Activated T-helper 9 cell treated with anti-CD3 and anti-CD28 coated beads, Interleukin-2, amount 50 U/mL, for 16 hours (primary cell): ENCODE measurements around the gene PRDM4.
A peak's percentile ranks its signal among the peaks of the same experiment; 100 is the strongest.

ENCODE experiments used
- DNase-seq: peaks from one replicate; pipeline ENCODE4 v3.0.0-alpha.2; 2020; ENCODE audit warnings: low read depth

Gene PRDM4, protein sequence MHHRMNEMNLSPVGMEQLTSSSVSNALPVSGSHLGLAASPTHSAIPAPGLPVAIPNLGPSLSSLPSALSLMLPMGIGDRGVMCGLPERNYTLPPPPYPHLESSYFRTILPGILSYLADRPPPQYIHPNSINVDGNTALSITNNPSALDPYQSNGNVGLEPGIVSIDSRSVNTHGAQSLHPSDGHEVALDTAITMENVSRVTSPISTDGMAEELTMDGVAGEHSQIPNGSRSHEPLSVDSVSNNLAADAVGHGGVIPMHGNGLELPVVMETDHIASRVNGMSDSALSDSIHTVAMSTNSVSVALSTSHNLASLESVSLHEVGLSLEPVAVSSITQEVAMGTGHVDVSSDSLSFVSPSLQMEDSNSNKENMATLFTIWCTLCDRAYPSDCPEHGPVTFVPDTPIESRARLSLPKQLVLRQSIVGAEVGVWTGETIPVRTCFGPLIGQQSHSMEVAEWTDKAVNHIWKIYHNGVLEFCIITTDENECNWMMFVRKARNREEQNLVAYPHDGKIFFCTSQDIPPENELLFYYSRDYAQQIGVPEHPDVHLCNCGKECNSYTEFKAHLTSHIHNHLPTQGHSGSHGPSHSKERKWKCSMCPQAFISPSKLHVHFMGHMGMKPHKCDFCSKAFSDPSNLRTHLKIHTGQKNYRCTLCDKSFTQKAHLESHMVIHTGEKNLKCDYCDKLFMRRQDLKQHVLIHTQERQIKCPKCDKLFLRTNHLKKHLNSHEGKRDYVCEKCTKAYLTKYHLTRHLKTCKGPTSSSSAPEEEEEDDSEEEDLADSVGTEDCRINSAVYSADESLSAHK

DNA sequence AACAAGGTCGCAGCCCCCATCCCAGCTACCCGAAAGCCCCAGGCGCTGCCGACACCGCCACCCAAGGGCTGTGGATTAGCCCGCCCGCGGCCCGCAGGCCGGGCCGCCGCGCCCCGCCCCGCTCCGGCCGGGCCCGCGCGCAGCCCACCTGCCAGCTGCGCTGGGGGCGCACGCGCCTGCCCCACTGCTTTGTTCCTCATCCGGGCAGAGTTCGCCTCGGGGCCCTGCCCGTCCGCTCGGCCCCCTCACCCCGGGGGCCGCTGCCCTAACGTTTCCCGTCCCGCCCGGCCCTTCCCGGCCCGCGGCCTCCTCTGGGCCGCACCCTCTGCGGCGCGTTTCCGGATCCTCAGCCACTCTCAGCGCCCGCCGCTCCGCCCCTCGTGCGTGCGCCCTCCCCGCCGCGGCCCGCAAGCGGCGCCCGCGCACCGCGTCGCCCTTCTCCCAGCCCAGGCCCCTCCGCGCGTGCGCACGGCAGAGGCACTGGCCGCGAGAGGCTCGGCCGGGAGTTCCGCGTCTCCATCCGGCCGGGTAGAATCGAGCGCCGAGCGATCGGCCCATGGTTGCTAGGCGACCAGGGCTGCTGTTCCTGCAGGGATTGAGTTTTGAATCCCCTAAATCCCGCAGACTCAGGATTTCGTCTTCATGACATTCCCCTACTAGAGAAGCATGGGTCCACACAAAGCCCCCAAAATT, at the start of gene PRDM4:
Gene PRDM4 (minus strand): TSS at position 329 of the 693 bp plus-strand sequence. CDS start 622 bp downstream, outside the sequence.
- peak; percentile 89 for DNase-seq

GRCh38 chr12:107807471-107808150, 46.7 kb upstream of the PRDM4 start:
- DNase-seq, result no peak

- DNase-seq, result no peak
These were observed 44.7 kb upstream of the PRDM4 start for GRCh38 chr12:107805488-107806180.

- no peak for DNase-seq
These were observed 42.2 kb upstream of the PRDM4 start for GRCh38 chr12:107803092-107803491.

DNA sequence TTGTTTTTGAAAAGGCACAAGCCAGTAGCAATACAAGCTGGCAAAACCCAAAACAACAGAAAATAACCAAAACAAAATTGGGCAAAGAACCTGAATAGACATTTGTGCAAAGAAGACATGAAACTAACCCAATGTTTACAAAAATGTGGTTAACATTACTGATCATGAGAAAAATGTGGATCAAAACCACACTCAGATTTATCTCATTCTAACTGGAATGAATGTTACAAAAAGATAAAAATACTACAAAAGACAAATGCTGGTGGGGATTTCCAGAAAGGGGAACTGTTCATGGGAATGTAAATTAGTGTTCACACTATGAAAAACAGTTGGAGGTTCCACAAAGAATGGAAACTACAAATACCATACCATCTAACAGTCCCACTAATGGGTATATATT, 40.2 kb upstream of the PRDM4 start:
- no peak for DNase-seq

DNA sequence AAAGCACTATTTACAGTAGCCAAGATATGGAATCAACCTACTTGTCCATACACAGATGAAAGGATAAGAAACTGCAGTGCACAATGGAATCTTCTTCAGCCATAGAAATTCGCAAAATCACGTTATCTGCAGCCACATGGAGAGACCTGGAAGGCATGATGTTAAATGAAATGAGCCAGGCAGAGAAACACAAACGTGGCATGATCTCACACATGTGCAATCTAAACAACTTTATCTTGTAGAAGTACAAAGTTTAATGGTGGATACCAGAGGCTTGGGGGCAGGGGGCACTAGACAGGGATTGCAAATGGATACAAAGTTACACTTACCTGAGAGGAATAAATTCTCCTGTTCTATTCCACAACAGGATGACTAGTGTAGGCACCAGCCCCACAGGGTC, 37.6 kb upstream of the PRDM4 start:
- DNase-seq, result no peak

GRCh38 chr12:107794451-107794850, 33.5 kb upstream of the PRDM4 start:
- DNase-seq, result no peak

- DNase-seq, result no peak
These were observed 30.6 kb upstream of the PRDM4 start for GRCh38 chr12:107791465-107792089.

DNA sequence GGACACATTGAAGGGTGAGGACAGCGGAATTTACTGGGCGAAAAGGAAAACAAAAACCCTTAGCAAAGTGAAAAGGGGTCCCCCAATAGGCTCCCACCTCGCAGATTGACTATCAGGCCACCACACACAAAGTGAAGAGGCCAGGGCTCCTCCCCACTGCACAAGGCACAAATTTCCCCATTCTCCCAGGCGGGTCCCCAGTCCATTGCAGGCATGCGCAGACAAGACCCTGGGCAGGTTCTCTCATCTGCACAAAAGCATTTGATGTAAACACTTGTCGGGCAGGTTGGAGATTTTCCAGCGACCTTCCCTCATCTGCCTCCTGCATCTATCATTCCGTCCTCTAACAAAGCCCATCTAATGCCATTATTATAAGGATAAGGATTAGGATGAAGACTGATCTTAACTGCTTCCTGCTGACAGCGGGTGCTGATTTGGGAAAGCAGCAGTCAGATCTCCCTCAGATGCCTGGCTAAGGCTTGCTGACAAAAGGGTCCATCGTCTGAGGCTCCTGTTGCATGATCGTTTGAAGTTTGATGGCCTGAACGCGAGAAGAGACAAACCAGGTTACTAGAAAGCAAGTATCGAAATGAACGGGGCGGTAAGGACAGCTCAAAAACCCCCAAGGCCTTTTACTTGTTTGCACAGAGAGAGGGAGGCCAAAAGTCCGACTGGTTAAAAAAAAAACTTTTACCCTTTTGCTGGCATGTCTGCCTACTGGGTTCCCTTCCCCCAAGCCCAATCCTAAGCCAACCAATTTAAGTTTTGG, 27.9 kb upstream of the PRDM4 start:
- DNase-seq, result no peak

DNA sequence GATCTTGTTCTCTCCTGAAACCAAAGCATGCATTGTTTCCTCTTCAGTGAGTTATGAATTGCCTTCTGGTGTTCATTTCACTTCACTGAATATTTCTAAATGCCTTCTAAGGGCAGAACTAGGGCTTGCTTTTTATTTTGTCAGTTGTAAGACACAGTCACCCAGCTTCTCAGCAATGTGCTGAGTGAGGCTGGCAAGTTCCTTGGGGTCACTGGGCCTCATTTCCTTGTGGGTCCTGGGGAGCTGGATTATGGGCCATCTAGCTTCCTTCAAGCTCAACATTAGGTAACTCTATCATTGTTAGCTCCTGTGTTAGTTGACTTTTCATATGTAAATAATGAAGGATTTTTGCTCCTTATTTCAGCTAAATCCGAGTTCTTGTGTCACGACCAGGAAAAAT, 27.3 kb upstream of the PRDM4 start:
- DNase-seq, result no peak

DNA sequence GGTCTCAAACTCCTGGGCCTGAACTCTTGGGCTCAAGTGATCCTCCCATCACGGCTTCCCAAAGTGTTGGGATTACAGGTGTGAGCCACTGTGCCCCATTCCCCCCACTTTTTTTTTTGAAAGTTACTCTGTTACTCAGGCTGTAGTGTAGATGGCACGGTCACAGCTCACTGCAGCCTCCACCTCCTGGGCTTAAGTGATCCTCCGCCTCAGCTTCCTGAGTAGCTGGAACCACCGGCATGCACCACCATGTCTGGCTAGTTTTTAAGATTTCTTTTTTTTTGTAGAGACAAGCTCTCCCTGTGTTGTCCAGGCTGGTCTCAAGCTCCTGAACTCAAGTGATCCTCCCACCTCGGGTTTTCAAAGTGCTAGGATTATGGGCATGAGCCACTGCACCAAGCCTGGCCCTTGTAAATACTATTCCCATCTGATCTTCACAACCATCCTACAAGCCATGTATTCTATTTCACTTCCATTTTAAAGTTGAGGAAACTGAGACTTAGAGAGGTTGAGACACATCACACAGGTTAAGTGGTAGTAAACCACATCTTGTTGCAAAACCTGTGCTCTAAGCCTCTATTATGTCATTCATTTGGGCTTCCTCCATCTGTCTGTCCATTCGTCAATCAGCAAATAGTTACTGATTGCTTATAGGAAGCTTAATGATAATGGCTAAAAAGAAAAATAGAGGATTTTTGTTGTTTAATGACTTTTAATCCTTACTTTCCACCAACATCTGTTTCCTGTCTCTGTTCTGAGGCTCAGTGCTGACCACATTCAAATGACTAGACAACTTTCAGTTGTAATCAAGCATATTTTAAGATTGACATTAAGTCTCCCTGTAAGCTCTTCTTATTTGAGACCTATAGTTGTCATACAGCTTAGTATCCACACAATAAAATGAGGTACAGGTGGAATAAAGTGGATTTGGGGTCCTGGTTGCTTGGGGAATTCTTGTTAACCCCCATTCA, 22.8 kb upstream of the PRDM4 start:
- no peak for DNase-seq

DNA sequence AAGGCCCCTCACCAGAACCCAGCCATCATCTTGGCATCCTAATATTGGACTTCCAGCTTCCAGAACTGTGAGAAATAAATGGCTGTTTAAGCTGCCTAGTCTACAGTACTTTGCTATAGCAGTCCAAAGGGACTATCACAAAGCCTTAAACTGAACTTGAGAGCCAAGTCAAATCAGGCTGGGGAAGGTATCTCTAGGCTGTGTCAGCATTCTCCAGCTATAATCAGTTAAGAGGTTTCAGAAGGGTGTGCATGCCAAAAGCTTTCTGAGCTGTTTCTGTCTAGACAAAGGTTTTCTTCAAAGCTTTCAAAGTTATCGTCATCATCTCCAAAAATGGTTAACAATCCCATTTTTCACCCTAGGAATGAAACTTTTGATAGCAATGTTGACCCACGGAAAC, 21.1 kb upstream of the PRDM4 start:
- no peak for DNase-seq

DNA sequence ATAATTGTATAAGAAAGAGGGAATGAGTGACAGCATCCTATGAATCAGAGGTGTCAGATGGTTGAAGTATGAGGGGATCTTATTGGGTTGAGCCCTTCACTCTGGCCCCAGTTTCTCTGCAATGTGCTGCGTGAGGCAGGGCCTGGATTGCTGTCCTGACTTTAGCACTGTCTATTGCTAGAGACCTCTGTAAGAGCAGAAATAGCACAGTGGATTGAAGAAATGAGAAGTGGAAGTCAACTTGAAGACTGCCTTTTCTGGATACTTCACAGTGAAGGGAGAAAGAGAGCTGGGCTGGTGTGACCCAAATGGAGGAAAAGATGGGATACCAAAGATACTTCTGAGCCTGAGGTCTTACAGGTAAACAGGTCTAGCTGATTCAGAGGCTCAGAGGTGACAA, 19.4 kb upstream of the PRDM4 start:
- no peak for DNase-seq

GRCh38 chr12:107779077-107779831, 18.3 kb upstream of the PRDM4 start:
- DNase-seq, result no peak

GRCh38 chr12:107778383-107779025, 17.6 kb upstream of the PRDM4 start:
- DNase-seq, result no peak

GRCh38 chr12:107776171-107776570, 15.2 kb upstream of the PRDM4 start:
- no peak for DNase-seq

DNA sequence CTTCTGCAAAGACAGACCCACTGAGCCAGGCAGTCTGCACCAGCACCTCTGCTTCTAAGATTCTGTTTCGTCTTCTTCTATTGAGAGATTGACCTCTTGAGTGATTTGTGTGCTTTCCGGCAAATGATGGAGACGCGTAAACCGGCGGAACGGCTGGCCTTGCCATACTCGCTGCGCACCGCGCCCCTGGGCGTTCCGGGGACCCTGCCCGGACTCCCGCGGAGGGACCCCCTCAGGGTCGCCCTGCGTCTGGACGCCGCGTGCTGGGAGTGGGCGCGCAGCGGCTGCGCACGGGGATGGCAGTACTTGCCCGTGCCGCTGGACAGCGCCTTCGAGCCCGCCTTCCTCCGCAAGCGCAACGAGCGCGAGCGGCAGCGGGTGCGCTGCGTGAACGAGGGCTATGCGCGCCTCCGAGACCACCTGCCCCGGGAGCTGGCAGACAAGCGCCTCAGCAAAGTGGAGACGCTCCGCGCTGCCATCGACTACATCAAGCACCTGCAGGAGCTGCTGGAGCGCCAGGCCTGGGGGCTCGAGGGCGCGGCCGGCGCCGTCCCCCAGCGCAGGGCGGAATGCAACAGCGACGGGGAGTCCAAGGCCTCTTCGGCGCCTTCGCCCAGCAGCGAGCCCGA, 14.3 kb upstream of the PRDM4 start:
- DNase-seq, result no peak
